ENCODE results near the gene MCU.
"Not testable (repeated sequence)": the region's sequence is repeated elsewhere in the genome, so short reads cannot be mapped to it uniquely, and the experiment has no call there.

MCU gene

GRCh38 chr10:72912736-72913135 lies 220.8 kb downstream of the MCU start:
- DNase-seq = no peak

- DNase-seq = no peak
Observed at GRCh38 chr10:72913287-72913686, 221.3 kb downstream of the MCU start.

GRCh38 chr10:72917201-72917600 lies 225.3 kb downstream of the MCU start:
- not testable (repeated sequence) for DNase-seq

GRCh38 chr10:72917803-72918332 lies 225.9 kb downstream of the MCU start:
- not testable (repeated sequence) for DNase-seq

- DNase-seq = no peak
Observed at GRCh38 chr10:72918352-72918751, 226.4 kb downstream of the MCU start.

- not testable (repeated sequence) for DNase-seq
Observed at GRCh38 chr10:72921147-72921683, 229.3 kb downstream of the MCU start.

- no peak for DNase-seq
Observed at GRCh38 chr10:72924351-72924750, 232.4 kb downstream of the MCU start.

GRCh38 chr10:72925951-72926465 lies 234.1 kb downstream of the MCU start:
- no peak for DNase-seq

GRCh38 chr10:72927485-72927884 lies 235.5 kb downstream of the MCU start:
- DNase-seq = no peak

- no peak for DNase-seq
Observed at GRCh38 chr10:72928798-72929197, 236.9 kb downstream of the MCU start.

- DNase-seq = no peak
Observed at GRCh38 chr10:72930276-72930675, 238.3 kb downstream of the MCU start.

GRCh38 chr10:72932259-72933015 lies 240.5 kb downstream of the MCU start:
- DNase-seq = no peak

GRCh38 chr10:72935361-72935760 lies 243.4 kb downstream of the MCU start:
- DNase-seq = no peak
